ENCODE measurements around the gene ZBED6. TPM values are rescaled to one million over a fixed set of nuclear protein-coding genes. Genes with fewer than 3 reads are reported as not detected.
"Not testable (repeated sequence)": the region's sequence is repeated elsewhere in the genome, so short reads cannot be mapped to it uniquely, and the experiment has no call there.

The ZBED6 gene
- polyA plus RNA-seq, 3 donors = 12.7 to 24.2 (median 17.3) TPM

GRCh38 chr1:203828002-203828401 lies 32.6 kb downstream of the ZBED6 start:
- DNase-seq = no peak

- no peak for DNase-seq
Observed at GRCh38 chr1:203828503-203828902, 33.1 kb downstream of the ZBED6 start.

- DNase-seq = not testable (repeated sequence)
Observed at GRCh38 chr1:203829247-203829646, 33.8 kb downstream of the ZBED6 start.

- DNase-seq = no peak
Observed at GRCh38 chr1:203835476-203835875, 40.1 kb downstream of the ZBED6 start.

GRCh38 chr1:203839081-203839480 lies 43.7 kb downstream of the ZBED6 start:
- DNase-seq = peak; percentile 68

- DNase-seq = no peak
Observed at GRCh38 chr1:203840208-203840808, 44.9 kb downstream of the ZBED6 start.

- DNase-seq = no peak
Observed at GRCh38 chr1:203842559-203842876, 47.1 kb downstream of the ZBED6 start.

GRCh38 chr1:203843435-203843834 lies 48.0 kb downstream of the ZBED6 start:
- no peak for DNase-seq

Other genes with a start within 250 kb of the ZBED6 start
- gene ATP2B4, start 168.8 kb upstream of the ZBED6 start, polyA plus RNA-seq (ENCODE audit: insufficient read length in 3 of 3) = 10 to 100 TPM; 62.6 to 66.1 (median 62.6) TPM
- gene LAX1, start 30.4 kb upstream of the ZBED6 start, polyA plus RNA-seq (ENCODE audit: insufficient read length in 3 of 3) = under 1 TPM; 0.07 to 0.19 (median 0.18) TPM
- 100 to 1,000 TPM; 136 to 168 (median 155) TPM for gene ZC3H11A, start within 50 bp of the ZBED6 start, polyA plus RNA-seq (ENCODE audit: insufficient read length in 3 of 3)
- gene SNRPE, start 66.0 kb downstream of the ZBED6 start, polyA plus RNA-seq (ENCODE audit: insufficient read length in 3 of 3) = 100 to 1,000 TPM; 235 to 285 (median 258) TPM

Data from renal pelvis (tissue), 4 donors.